GM19324 (cell line): ENCODE measurements around the gene SSNA1.

ENCODE experiments used
- ATAC-seq: cut with Tn5 transposase; IDR thresholded peaks from one replicate; pipeline ENCODE4 v1.9.1; 2021; ENCODE audit warnings: mild to moderate bottlenecking, moderate library complexity; ENCODE audit not compliant: unreplicated experiment, low FRiP score

The SSNA1 gene

GRCh38 chr9:137167277-137167746, 21.2 kb upstream of the SSNA1 start:
- no peak for ATAC-seq

GRCh38 chr9:137167747-137168572, 20.5 kb upstream of the SSNA1 start:
- ATAC-seq, result no peak

GRCh38 chr9:137168573-137168903, 19.9 kb upstream of the SSNA1 start:
- ATAC-seq, result no peak

DNA sequence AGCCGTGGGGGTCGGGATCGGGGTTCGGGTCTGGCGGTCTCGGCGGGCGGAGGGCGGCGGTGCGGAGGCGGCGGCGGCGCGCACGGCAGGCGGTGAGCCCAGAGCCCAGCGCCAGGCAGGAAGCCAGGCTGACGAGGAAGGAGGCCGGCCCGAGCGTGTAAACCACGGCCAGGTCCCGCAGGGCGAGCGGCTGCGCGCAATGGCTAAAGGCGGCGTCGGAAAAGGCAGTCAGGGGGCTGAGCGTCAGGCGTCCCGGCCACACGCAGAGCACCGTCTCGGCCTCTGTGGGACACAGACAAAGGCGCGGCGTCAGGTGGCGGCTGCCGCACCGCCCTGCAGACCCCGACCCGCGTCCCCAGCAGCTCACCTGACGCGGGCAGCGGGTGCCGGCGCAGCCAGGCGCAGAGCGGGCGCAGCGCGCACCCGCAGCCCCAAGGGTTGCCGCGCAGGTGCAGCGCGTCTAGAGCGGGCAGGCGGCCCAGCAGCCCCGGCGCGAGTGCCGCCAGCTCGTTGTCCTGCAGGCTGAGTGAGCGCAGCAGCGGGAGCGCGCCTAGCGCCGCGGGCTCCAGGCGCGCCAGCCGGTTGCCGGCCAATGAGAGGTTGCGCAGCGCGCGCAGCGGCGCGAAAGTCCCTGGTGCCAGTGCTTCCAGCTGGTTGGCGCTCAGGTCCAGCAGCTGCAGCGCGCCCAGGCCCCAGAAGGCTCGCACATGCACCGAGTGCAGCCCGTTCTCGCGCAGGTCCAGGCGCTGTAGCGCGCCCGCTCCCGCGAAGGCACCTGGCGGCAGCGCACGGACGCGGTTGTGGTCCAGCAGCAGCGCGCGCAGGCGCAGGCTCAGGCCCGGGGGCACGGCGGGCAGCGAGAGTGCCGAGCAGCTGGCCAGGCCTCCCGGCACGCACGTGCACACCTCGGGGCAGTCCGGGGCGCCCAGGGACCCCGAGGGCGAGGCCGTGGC, 19.3 kb upstream of the SSNA1 start:
- no peak for ATAC-seq

DNA sequence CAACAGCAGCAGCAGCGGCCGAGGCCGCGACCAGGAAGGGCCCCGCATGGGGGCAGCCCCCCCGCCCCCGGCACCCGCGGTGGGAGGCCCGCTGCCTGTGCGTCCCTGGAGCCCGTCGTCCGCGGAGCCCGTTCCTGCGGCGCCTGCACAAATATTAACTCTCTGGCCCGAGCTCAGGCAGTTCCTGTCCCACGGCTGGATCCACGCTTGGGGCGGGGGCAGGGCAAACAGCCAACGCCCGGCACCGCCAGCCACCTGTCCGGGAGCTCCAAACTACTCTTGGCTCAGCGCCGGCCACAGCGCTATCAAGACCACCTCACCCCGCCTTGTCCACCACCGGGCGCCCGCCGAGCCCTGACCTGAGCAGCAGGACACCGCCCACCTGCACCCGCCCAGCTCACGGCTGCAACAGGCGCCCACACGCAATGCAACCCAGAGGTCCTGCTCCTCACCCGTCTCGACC, 18.5 kb upstream of the SSNA1 start, which contains the start of gene LRRC26:
LRRC26 (minus strand) TSS at position 156 of the 463 bp plus-strand sequence; CDS start at position 48, 108 bp downstream.
- no peak for ATAC-seq

DNA sequence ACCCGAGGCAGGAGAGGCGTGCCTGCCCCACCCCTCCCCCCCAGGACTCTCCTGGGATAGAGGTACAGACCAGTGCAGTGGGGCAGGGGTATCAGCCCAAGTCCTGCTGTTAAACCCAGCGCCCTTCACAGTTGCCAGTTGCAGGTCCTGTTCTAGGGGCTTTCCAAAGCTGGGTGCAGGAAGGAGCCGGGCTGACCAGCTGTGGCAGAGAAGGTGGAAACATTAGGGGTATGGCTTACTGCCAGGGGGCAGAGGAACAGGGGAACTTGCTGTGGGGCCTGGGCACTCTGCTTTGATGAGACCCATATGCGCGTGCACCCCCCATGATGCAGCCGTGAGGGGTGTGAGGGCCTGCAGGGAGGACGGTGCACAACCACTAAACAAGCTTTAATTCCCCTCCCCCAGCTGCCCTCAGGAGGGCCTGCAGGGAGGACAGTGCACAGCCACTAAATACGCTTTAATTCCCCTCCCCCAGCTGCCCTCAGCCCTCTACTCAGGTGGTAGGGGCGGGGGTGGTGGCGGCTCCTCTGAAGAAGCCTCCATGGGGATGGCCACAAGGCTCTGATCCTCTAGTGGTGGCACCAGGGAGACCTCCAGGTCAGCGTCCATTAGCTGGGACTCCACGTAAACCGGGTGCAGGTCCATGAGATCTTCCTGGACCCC, 17.9 kb upstream of the SSNA1 start:
- no peak for ATAC-seq

- ATAC-seq, result no peak
Observed at GRCh38 chr9:137171149-137171900, 17.2 kb upstream of the SSNA1 start.

DNA sequence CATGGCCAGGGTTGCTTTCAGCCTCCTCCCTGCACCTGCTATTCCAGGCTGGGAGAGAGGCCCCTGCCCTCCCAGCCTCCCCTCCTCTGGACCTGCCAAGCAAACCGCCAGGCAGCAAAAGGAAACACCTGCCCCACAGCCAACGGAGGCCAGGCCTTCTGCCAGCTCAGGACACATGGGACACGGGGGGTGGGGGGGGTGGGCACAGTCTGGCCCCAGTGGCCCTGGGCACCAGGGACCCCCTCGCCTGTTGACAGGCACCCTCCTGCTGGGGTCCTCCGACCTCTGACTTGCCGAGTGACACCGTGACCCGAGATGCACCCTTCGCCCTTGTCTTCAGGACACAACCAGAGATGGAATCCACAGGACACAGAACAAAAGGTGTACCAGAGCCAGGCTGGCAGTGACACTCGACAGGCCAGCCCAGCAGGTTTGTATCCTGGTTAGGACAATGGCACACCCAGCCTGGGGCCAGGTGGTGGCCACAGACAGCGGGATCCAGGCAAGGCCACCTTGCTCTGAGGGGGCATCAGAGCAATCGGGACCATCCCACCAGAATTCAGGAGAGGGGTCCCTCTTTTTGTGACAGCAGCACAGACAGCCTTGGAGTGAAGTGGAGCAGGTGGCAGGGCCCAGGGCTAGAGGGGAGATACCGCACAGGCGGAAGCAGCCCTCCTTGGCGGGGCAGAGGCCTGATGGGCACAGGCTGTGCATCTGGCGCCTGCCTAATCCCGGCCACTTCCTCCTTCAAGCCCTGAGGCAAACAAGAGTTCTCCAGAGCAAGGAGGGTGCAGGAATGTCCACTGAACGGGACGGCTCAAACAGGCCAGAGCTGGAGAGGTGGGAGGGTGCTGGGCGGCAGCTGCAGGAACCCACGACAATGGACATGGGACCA, 15.3 kb upstream of the SSNA1 start:
- ATAC-seq, result no peak

DNA sequence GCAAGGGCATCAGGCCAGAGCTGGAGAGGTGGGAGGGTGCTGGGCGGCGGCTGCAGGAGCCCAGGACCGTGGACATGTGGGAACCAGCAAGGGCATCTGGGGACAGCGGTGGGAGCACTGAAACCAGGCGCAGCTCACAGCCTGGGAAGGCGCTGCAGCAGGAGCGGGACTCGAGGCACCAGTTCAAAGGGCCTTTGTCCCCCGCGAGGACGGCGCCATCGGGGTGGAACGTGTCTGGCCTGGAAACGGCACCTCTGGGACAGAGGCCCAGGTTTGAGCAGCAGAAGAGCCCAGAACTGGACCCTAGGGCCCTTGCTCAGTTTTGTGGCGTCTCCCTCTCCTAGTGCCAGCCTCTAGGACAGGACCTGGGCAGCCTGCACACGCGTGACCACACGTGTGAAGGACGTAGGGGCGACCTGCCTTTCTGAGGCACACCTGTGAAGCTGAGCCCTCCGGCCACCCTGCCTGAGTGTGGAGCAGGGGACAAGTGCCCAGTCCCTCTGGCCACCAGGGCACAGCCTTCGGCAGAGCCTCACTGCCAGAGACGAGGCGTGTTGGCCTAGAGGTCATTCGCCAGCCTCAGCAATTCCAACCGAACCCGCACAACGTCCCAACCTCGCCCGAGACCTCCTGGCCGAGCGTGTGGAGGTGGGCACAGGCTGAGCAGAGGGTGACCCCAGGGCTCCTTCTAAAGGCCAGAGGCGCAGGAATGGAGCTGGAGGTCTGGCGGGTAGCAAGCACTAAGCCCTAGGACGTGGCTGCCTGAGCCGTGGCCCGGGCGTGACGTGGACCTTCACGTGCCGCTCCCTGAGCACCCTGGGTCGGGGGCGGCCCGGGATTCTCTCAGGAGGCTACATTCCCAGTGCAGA, 14.4 kb upstream of the SSNA1 start:
- ATAC-seq, result no peak

DNA sequence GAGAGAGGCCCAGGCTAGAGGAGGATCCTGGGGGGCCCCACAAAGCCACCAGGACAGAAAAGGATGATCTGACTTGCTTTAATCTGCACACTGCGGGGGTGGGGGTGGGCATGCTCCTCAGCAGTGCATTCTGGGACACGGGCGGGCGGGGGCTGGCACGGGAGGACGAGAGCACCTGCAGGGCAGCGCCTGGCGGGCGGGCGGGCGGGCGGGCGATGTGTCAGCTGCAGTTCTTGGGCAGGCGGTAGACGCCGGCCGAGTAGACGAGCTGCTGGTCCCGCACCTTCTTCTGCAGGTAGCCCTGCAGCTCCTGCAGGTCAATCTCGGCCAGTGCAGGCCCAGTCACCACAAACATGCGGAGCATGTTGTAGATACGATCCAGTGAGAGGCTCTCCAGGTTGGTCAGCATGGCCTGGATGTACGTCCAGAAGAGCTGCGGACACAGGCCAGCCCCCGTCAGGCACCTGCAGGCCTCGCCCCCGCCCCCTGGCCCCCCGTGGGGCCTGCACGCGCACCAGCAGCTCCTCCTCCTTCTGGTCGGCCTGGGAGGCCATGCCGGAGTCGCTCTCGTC, 13.7 kb upstream of the SSNA1 start:
- ATAC-seq, result no peak

- ATAC-seq, result no peak
Observed at GRCh38 chr9:137175345-137175961, 13.0 kb upstream of the SSNA1 start.

GRCh38 chr9:137176302-137177182, 11.9 kb upstream of the SSNA1 start:
- ATAC-seq, result no peak

- no peak for ATAC-seq
Observed at GRCh38 chr9:137178201-137178938, 10.1 kb upstream of the SSNA1 start.

DNA sequence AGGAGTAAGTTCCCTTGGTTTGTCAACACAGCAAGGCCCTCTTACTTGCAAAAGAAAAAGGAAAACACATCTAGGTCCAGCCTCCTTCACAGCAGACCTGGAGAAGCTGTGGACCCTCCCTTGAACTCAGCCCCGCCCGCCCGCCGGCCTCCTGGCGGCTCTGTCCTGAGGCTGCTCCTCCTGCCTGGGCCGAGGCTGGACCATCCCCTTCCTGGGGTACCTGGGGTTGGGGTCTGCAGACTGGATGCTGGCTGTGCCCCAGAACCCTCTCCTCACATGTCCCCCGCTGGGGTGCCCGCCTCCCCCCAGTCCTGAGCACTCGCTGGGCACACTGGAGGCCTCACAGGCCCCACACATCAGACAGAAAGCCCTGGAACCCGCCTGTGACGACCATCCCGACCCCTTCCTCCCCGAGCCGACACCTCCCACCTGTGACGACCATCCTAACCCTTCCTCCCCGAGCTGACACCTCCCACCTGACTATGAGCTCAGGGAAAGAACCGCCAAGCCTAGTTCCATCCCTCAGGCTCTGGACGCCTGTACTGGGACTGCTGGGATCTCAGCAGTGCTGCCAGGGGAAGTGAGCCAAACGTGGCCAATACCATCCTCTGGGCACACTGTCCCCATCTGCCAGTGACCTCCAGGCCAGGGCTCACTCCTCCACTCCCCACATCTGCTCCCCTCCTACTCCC, 9.4 kb upstream of the SSNA1 start:
- no peak for ATAC-seq

GRCh38 chr9:137179761-137180160, 8.7 kb upstream of the SSNA1 start:
- no peak for ATAC-seq
